Right lung (tissue), 10 donors: ENCODE results near the gene UBE2F. TPM values are rescaled to one million over a fixed set of nuclear protein-coding genes. Genes with fewer than 3 reads are reported as not detected.

Experiments used
- DNase-seq, 2 donors: peaks; one replicate each; pipeline ENCODE4 v3.0.0-alpha.2; 2013
- long read RNA-seq, 8 donors: transcript quantifications; one replicate each; lab custom pipeline, GENCODE V29; 2026
- polyA plus RNA-seq, 5 donors: library from polyadenylated mRNA; unstranded; fragments of 120-200 nt; gene quantifications; one replicate each; pipeline versions ENCODE4 v1.2.1 to v1.2.3, GENCODE V29; 2013; ENCODE audit warnings: inconsistent platforms in 1 of 5, low replicate concordance in 1 of 5; ENCODE audit not compliant: insufficient read length in 5 of 5, insufficient read depth in 1 of 5

Gene UBE2F
- polyA plus RNA-seq: 10 to 100 TPM; 33.3 to 39.7 (median 37.4) TPM
- long read RNA-seq, donor 1, transcript UBE2F-201 (10 exons, 2,009 nt): major isoform, 12 of 15 reads
- long read RNA-seq, donor 1, partial matches to known transcripts: 0 of 15 reads
- long read RNA-seq, donor 1, other reads (novel, unspliced or antisense): 0 of 15 reads
- long read RNA-seq, donor 2, transcript UBE2F-201 (10 exons, 2,009 nt): major isoform, 7 of 10 reads
- long read RNA-seq, donor 2, partial matches to known transcripts: 0 of 10 reads
- long read RNA-seq, donor 2, other reads (novel, unspliced or antisense): 0 of 10 reads
- long read RNA-seq, donor 3, transcript UBE2F-201 (10 exons, 2,009 nt): major isoform, 7 of 10 reads
- long read RNA-seq, donor 3, partial matches to known transcripts: 0 of 10 reads
- long read RNA-seq, donor 3, other reads (novel, unspliced or antisense): 0 of 10 reads
- long read RNA-seq, donor 4, transcript UBE2F-201 (10 exons, 2,009 nt): major isoform, 5 of 6 reads
- long read RNA-seq, donor 4, partial matches to known transcripts: 0 of 6 reads
- long read RNA-seq, donor 4, other reads (novel, unspliced or antisense): 0 of 6 reads
- long read RNA-seq, donor 5, transcript UBE2F-201 (10 exons, 2,009 nt): major isoform, 8 of 14 reads
- long read RNA-seq, donor 5, partial matches to known transcripts: 0 of 14 reads
- long read RNA-seq, donor 5, other reads (novel, unspliced or antisense): 0 of 14 reads
- long read RNA-seq, donor 6, transcript UBE2F-201 (10 exons, 2,009 nt): major isoform, 13 of 20 reads
- long read RNA-seq, donor 6, partial matches to known transcripts: 5 of 20 reads
- long read RNA-seq, donor 6, other reads (novel, unspliced or antisense): 0 of 20 reads
- long read RNA-seq, donor 7, partial matches to known transcripts: 0 of 5 reads
- long read RNA-seq, donor 7, other reads (novel, unspliced or antisense): 0 of 5 reads
- long read RNA-seq, donor 8, partial matches to known transcripts: 0 of 5 reads
- long read RNA-seq, donor 8, other reads (novel, unspliced or antisense): 0 of 5 reads

- peak; percentile 96 for DNase-seq
Measured at GRCh38 chr2:237966565-237967462, at the start of gene UBE2F. Gene UBE2F (plus strand): TSS chr2:237967014. CDS start chr2:237973108, 6,094 bp downstream.

- no peak for DNase-seq
Measured at GRCh38 chr2:237917696-237918374, 49.0 kb upstream of the UBE2F start.

DNA sequence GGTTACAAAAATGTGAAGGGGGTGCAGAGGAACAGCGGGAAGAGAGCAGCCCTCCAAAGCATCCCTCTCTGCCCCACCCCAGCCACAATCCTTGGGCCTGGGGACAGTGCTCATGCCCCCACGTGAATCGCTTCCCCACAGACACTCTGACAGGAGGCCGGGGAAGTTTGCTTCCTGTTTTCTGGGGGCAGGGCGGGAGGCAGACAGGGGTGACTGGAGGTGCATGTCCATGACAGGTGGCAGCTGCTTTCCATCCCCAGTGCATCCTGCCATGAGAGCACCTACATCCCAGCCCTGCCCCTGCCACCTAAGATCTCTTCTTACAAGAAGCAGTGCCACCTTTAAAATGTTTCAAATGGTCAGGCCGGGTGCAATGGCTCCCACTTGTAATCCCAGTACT lies 47.2 kb upstream of the UBE2F start:
- DNase-seq: no peak

DNA sequence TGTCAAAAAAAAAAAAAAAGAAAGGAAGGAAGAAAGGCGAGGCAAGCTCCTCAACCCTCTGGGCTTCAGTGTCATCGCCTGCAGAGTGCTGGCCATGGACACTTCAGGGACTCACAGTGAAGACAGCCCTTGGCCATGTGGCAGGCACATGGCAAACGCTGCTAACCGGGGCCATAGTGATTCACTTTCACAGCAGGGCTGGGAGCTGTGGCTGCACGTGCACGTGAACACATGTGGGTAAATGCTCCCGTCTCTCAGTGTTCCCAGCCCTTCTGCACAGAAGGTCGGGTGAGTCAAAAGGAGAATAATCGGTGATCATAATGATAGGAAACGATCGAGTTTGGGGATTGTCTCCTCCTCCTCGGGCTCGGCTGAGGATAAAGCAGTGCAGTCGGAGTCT lies 46.1 kb upstream of the UBE2F start:
- DNase-seq: no peak

- DNase-seq: no peak
Measured at GRCh38 chr2:237921967-237922492, 44.8 kb upstream of the UBE2F start.

DNA sequence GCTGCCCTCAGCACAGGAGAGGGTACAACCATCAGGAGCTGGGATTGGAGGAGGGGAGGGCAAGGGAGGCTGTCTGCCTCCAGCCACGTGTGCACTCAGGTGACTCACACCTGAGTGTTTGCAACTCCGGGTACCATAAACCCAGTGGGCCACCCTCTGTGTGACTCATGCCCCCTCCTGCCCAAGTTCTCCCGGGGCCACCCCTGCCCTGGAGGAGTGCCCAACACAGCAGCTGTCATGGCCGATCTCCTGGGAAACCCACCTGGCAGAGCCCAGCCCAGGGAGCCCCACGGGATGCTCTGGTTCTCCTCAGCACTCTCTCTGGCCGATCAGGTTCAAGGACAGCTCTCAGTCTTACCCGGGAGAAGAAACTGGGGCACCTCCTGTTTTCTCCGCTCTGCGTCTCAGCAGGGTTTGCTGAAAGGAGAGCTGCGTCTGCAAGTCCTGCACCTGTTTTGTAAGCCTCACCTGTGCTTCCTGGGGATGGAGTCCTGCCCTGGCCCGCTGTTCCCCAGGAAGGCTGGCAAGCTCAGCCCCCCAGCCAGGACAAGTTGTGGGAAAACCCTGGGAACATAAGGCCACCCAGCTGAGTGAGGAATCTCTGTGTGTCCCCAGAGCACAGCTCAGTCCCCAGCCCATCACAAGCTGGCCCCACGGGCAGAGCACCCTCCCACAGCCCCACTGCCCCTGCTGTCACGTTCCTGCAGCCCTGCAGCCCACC lies 44.0 kb upstream of the UBE2F start:
- DNase-seq: no peak

DNA sequence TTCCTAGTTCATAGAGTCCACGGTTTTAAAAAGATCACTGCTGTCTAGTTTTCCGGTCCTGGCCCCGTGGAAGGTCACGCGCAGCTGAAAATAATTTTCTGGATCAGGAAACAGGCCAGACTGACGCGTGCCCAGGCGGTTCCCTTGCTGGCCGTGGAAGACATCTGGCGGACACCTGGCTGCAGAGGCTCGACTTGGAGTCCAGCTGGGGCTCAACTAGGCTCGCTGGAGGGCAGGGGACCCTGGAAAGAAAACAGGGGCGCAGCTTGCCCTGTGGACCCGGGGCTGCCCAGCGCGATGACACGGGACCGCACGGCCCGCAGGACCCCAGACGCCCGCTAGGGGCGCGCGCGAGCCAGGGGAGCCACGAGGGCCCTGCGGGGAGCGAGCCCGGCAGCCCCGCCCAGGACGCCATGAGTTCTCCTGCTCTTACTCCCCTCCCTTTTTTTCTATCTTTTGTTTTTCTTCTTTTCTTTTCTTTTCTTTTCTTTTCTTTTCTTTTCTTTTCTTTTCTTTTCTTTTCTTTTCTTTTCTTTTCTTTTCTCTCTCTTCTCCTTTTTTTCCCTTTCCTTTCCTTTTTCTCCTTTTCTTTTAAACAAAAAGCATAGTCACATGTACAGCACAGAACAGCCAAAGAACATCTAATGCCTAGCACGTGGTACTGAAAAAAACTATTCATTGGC lies 43.2 kb upstream of the UBE2F start:
- peak; percentile 36 to 39 for DNase-seq

- no peak for DNase-seq
Measured at GRCh38 chr2:237924164-237924534, 42.7 kb upstream of the UBE2F start.

DNA sequence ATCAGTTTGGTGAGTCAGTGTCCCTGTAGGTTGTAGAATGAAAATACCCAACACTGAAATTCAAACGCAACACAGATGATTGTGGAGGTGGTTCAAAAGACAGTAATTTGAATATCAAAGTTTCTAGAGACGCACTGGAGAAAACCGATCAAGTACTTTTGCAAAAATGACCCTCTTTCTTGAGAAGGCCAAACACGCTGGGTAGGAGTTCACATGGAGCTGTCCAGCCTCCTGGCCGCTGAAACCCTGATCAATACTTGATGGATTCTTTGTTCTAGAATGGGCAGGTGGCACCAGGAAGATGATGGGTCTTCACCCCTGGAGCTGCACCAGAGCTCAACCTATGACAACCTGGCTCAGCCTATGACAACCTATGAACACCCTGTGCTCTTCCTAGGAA lies 39.7 kb upstream of the UBE2F start:
- DNase-seq: no peak

- no peak for DNase-seq
Measured at GRCh38 chr2:237927986-237928385, 38.8 kb upstream of the UBE2F start.

DNA sequence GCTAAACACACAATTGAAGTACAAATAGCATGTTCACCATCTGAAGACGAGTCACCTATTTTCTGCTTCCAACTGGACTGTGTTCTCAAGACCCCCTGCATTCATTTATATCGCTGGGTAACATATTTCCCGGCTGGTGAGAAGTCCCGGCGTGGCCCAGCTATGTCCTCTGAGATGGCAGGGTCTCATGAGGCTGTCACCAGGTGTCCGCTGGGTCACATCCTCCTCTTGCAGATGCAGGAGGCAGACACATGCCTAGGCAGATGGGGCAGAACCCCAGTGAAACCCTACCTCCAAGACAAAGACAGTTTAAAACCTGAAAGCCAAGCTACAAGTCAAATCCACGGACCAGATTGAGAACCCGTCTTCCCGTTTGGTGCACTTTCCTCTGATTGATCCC lies 36.8 kb upstream of the UBE2F start:
- DNase-seq: no peak

DNA sequence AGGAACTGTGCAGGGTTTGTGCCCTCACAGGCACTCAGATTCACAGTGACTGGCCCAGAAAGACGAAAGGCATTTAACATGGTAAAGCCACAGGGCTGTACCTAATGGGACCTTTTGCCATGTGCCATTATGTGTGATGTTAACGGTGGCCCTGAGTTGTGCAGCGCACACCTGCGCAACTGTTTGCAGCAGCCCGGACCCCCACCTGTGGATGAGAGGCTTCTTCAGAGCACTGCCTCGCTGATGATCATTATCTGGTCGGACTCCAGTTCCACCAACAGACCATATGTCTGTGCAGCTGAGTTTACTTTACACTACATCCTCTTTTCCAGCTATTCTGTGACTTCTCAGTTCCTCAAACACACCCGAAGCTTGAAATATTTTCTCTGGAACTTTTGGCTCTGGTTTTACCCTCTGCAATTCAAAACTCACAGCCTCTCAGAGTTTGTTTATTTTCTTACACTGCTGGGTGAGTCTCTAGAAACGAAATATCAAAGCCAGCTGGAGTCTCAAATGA lies 35.6 kb upstream of the UBE2F start:
- DNase-seq: peak; percentile 44 to 59

DNA sequence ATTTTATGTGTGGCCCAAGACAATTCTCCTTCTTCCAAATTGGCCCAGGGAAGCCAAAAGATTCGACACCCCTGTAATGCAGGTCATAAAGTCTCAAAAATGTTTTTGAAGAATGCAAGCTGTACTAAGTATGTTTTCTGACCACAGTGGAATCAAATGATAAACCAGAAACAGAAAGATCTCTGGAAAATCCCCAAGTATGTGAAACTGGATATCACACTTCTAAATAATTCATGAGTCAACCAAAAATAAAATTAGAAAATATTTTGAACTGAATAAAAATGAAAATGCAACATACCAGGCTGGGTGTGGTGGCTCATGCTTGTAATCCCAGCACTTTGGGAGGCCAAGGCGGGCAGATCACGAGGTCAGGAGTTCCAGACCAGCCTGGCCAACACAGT lies 34.1 kb upstream of the UBE2F start:
- DNase-seq: peak in 1 of 2 donors; percentile 8

GRCh38 chr2:237934186-237934585 lies 32.6 kb upstream of the UBE2F start:
- no peak for DNase-seq

GRCh38 chr2:237935740-237936452 lies 30.9 kb upstream of the UBE2F start:
- DNase-seq: no peak

DNA sequence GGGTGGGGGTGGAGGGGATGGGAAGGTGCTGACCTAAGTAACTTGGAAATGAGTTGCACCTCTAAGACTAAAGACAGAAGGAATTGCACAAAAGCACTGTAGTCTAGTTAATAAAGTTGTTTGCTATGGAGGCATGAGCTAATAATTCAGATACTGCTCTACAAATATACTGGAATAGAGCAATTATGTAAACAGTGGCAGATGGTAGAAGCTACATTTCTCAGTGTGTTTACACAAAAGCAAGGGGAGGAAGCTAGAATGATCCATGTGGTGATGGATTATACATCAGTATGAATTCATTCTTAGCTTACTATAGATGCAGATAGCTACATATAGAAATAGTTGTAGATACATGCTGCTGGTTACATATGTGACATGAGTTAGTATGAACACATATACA lies 27.6 kb upstream of the UBE2F start:
- no peak for DNase-seq

GRCh38 chr2:237940828-237941227 lies 26.0 kb upstream of the UBE2F start:
- no peak for DNase-seq

- DNase-seq: no peak
Measured at GRCh38 chr2:237941239-237941638, 25.6 kb upstream of the UBE2F start.
